HEK293 (cell line): ENCODE results near the gene B4GALNT3.

Experiments
- CTCF ChIA-PET: fragments of 350-600 bp; formaldehyde crosslinking; extraction: SDS; loops from one replicate; lab custom pipeline; 2021; ENCODE audit warnings: antibody characterized with exemption; lab: Yijun Ruan, JAX
- POLR2A ChIA-PET: fragments of 300-600 bp; formaldehyde crosslinking; extraction: SDS; loops from one replicate; lab custom pipeline; 2020; ENCODE audit warnings: antibody characterized with exemption, inconsistent platforms; lab: Yijun Ruan, JAX
- H3K27ac ChIP-seq: fragments of 200-500 bp; sonication (Bioruptor generic); 2 replicates; pipeline ENCODE4 v1.5.1; 2014; ENCODE audit warnings: low read depth, low read length, control low read depth, inconsistent platforms; ENCODE audit errors: extremely low read depth
- H3K36me3 ChIP-seq, 2 experiments: fragments of 200-500 bp in 1 of 2; sonication (Bioruptor generic) in 1 of 2; 1 replicate in 1 of 2; 2 replicates in 1 of 2; pipeline ENCODE4 v1.5.1; 2014 to 2017; ENCODE audit warnings: inconsistent platforms in 2 of 2, low read length in 2 of 2; ENCODE audit not compliant: control insufficient read depth in 2 of 2, insufficient read depth in 1 of 2
- H3K4me1 ChIP-seq: fragments of 200-500 bp; sonication (Bioruptor generic); 2 replicates; pipeline ENCODE4 v1.5.1; 2014; ENCODE audit warnings: mild to moderate bottlenecking, low read length, inconsistent platforms; ENCODE audit not compliant: control insufficient read depth, insufficient read depth
- H3K4me3 ChIP-seq: 2 replicates; pipeline ENCODE4 v1.5.1; 2011; ENCODE audit warnings: low read depth, mild to moderate bottlenecking, control low read depth, low read length, moderate library complexity
- H3K9me3 ChIP-seq: fragments of 200-500 bp; sonication (Bioruptor generic); 2 replicates; pipeline ENCODE4 v1.5.1; 2014; ENCODE audit warnings: low read depth, low read length, inconsistent platforms; ENCODE audit not compliant: control insufficient read depth, insufficient read depth
- GLI4 ChIP-seq: fragments of 450-650 bp; formaldehyde crosslinking; IDR thresholded peaks from 2 replicates; pipeline ENCODE4 v1.5.1; 2016; ENCODE audit warnings: missing biosample characterization, missing genetic modification characterization
- OSR2 ChIP-seq: fragments of 450-650 bp; formaldehyde crosslinking; IDR thresholded peaks from 2 replicates; pipeline ENCODE4 v1.5.1; 2016; ENCODE audit warnings: missing biosample characterization, missing genetic modification characterization
- OVOL3 ChIP-seq: fragments of 450-650 bp; formaldehyde crosslinking; IDR thresholded peaks from 2 replicates; pipeline ENCODE4 v1.5.1; 2016; ENCODE audit warnings: missing biosample characterization, missing genetic modification characterization
- YY1 ChIP-seq: fragments of 450-650 bp; formaldehyde crosslinking; IDR thresholded peaks from 2 replicates; pipeline ENCODE4 v1.5.1; 2018; ENCODE audit warnings: missing biosample characterization, missing genetic modification characterization
- ZFHX2 ChIP-seq: fragments of 450-650 bp; formaldehyde crosslinking; conservative IDR thresholded peaks from 2 replicates; pipeline ENCODE4 v1.5.1; 2016; ENCODE audit warnings: missing biosample characterization, missing genetic modification characterization
- ZNF121 ChIP-seq: fragments of 450-650 bp; formaldehyde crosslinking; IDR thresholded peaks from 2 replicates; pipeline ENCODE4 v1.5.1; 2016; ENCODE audit warnings: missing biosample characterization, missing genetic modification characterization
- ZNF202 ChIP-seq: fragments of 450-650 bp; formaldehyde crosslinking; IDR thresholded peaks from 2 replicates; pipeline ENCODE4 v1.5.1; 2016; ENCODE audit warnings: missing biosample characterization, missing genetic modification characterization, borderline replicate concordance
- ZNF266 ChIP-seq: fragments of 450-650 bp; formaldehyde crosslinking; IDR thresholded peaks from 2 replicates; pipeline ENCODE4 v1.5.1; 2016; ENCODE audit warnings: missing biosample characterization, missing genetic modification characterization, low read depth
- ZNF274 ChIP-seq, 2 experiments: fragments of 200-500 bp in 1 of 2; fragments of 450-650 bp in 1 of 2; sonication (Bioruptor generic) in 1 of 2; formaldehyde crosslinking in 1 of 2; IDR thresholded peaks; 2 replicates each; pipeline versions ENCODE4 v1.5.1 to v1.6.1; 2014 to 2016; ENCODE audit warnings: borderline replicate concordance in 1 of 2, inconsistent platforms in 1 of 2, low read length in 1 of 2, missing biosample characterization in 1 of 2, missing genetic modification characterization in 1 of 2
- ZNF335 ChIP-seq: fragments of 450-650 bp; formaldehyde crosslinking; conservative IDR thresholded peaks from 2 replicates; pipeline ENCODE4 v1.5.1; 2016; ENCODE audit warnings: missing biosample characterization, missing genetic modification characterization
- ZNF404 ChIP-seq: fragments of 450-650 bp; formaldehyde crosslinking; IDR thresholded peaks from 2 replicates; pipeline ENCODE4 v1.5.1; 2017; ENCODE audit warnings: missing biosample characterization, missing genetic modification characterization
- ZNF473 ChIP-seq: fragments of 450-650 bp; formaldehyde crosslinking; IDR thresholded peaks from 2 replicates; pipeline ENCODE4 v1.5.1; 2017; ENCODE audit warnings: missing biosample characterization, missing genetic modification characterization
- ZNF585B ChIP-seq: fragments of 450-650 bp; formaldehyde crosslinking; IDR thresholded peaks from 2 replicates; pipeline ENCODE4 v1.5.1; 2016; ENCODE audit warnings: missing biosample characterization, missing genetic modification characterization
- ZNF707 ChIP-seq: fragments of 450-650 bp; formaldehyde crosslinking; IDR thresholded peaks from 2 replicates; pipeline ENCODE4 v1.5.1; 2016; ENCODE audit warnings: missing biosample characterization, missing genetic modification characterization
- ZNF747 ChIP-seq: fragments of 450-650 bp; formaldehyde crosslinking; IDR thresholded peaks from 2 replicates; pipeline ENCODE4 v1.5.1; 2016; ENCODE audit warnings: missing biosample characterization, missing genetic modification characterization
- ZSCAN16 ChIP-seq: fragments of 450-650 bp; formaldehyde crosslinking; IDR thresholded peaks from 2 replicates; pipeline ENCODE4 v1.5.1; 2016; ENCODE audit warnings: missing biosample characterization, missing genetic modification characterization
- ZXDB ChIP-seq: fragments of 450-650 bp; formaldehyde crosslinking; IDR thresholded peaks from 2 replicates; pipeline ENCODE4 v1.5.1; 2016; ENCODE audit warnings: missing biosample characterization, missing genetic modification characterization
- TF ChIP-seq, protein P1 (sequence below): fragments of 450-650 bp; formaldehyde crosslinking; conservative IDR thresholded peaks from 2 replicates; pipeline ENCODE4 v1.5.1; 2016; ENCODE audit warnings: low read depth, missing biosample characterization, missing genetic modification characterization
- TF ChIP-seq, protein P2 (sequence below): fragments of 450-650 bp; formaldehyde crosslinking; IDR thresholded peaks from 2 replicates; pipeline ENCODE4 v1.5.1; 2016; ENCODE audit warnings: missing biosample characterization, missing genetic modification characterization, low read depth
- TF ChIP-seq, protein P3 (sequence below): fragments of 450-650 bp; formaldehyde crosslinking; IDR thresholded peaks from 2 replicates; pipeline ENCODE4 v1.5.1; 2017; ENCODE audit warnings: missing biosample characterization, missing genetic modification characterization
- TF ChIP-seq, protein P4 (sequence below): fragments of 450-650 bp; formaldehyde crosslinking; IDR thresholded peaks from 2 replicates; pipeline ENCODE4 v1.5.1; 2017; ENCODE audit warnings: missing biosample characterization, missing genetic modification characterization
- TF ChIP-seq, protein P5 (sequence below): fragments of 450-650 bp; formaldehyde crosslinking; IDR thresholded peaks from 2 replicates; pipeline ENCODE4 v1.5.1; 2016; ENCODE audit warnings: missing biosample characterization, missing genetic modification characterization

B4GALNT3 gene

DNA sequence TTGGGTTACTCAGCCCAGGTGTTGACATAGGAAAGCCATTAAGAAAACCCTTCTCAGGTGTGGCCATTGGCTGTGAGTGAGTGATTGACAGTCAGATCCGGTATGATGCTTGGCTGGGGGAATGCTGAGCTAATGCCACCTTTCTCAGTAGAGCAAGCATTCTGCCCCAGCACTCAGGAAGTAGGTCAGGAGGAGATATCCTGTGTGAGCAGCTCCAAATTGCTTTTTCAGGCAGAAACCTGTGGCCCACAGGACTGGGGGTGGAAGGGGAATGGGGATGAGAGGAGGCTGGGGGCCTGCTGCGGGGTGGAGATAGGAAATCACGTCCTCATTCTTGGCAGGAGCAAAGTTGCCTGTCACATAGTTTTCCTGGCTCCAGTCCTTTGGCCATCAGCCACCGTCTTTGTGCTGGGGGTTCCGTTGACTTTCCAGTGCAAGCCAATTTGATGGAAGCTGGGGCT lies 147.8 kb downstream of the B4GALNT3 start:
- TF ChIP-seq ZNF266 (tag by site-specific recombination) (no peak), ZXDB (tag by site-specific recombination) (no peak), ZNF335 (tag by site-specific recombination) (no peak), OVOL3 (tag by site-specific recombination) (no peak)
- TF ChIP-seq, protein P1, sequence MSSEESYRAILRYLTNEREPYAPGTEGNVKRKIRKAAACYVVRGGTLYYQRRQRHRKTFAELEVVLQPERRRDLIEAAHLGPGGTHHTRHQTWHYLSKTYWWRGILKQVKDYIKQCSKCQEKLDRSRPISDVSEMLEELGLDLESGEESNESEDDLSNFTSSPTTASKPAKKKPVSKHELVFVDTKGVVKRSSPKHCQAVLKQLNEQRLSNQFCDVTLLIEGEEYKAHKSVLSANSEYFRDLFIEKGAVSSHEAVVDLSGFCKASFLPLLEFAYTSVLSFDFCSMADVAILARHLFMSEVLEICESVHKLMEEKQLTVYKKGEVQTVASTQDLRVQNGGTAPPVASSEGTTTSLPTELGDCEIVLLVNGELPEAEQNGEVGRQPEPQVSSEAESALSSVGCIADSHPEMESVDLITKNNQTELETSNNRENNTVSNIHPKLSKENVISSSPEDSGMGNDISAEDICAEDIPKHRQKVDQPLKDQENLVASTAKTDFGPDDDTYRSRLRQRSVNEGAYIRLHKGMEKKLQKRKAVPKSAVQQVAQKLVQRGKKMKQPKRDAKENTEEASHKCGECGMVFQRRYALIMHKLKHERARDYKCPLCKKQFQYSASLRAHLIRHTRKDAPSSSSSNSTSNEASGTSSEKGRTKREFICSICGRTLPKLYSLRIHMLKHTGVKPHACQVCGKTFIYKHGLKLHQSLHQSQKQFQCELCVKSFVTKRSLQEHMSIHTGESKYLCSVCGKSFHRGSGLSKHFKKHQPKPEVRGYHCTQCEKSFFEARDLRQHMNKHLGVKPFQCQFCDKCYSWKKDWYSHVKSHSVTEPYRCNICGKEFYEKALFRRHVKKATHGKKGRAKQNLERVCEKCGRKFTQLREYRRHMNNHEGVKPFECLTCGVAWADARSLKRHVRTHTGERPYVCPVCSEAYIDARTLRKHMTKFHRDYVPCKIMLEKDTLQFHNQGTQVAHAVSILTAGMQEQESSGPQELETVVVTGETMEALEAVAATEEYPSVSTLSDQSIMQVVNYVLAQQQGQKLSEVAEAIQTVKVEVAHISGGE (tag by site-specific recombination) = no peak
- Histone ChIP-seq H3K4me1 (no peaks in the 10 kb centered on the region), H3K27ac (no peak overlapping the region), H3K36me3 (no peaks in the 10 kb centered on the region), H3K9me3 (no peaks in the 10 kb centered on the region), H3K4me3 (no peak overlapping the region)
- CTCF ChIA-PET = interaction anchor here (0.7 to 1.2 kb wide), 3 partner anchors 11 to 37 kb away, joined by 3 to 4 read pairs (median 3); no protein-coding TSS in a partner anchor
- POLR2A ChIA-PET = no interaction called here

DNA sequence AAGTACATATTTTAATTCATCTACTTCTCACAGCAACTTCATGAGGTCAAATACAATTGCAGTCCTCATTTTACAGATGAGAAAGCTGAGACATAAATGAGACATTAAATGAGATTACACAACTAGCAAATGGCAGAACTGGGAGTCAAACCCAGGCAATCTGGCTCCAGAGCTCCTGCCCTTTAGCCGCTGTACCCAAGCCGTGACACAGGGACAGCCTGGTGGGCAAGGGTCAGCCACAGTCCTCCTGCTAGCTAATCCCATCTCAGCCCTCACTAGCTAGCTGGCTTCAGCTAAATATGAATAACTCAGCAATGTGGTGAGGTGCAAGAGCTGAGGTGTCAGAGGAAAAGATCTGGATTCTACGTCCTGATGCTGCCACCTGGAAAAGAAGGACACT lies 148.7 kb downstream of the B4GALNT3 start:
- POLR2A ChIA-PET = interaction anchor here (0.6 kb wide), 1 partner anchor 882 kb away, joined by 3 read pairs; no protein-coding TSS in a partner anchor

DNA sequence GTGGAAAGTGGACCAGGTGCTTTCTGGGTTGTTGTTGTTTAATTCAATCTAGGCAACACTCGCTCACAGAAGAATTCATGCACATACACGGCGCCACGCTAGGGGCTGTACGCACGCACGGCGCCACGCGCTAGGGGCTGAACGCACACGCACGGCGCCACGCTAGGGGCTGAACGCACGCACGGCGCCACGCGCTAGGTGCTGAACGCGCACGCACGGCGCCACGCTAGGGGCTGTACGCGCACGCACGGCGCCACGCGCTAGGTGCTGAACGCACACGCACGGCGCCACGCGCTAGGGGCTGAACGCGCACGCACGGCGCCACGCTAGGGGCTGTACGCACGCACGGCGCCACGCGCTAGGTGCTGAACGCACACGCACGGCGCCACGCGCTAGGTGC lies 149.2 kb downstream of the B4GALNT3 start:
- no peak for TF ChIP-seq ZNF707 (tag by site-specific recombination)
- no peak for TF ChIP-seq ZNF121
- no peak for TF ChIP-seq ZNF274 (IDR thresholded peaks at IDR 0.05; ENCODE audit: low read length)
- no peak for TF ChIP-seq ZNF274 (tag by site-specific recombination; IDR thresholded peaks at IDR 0.05; ENCODE audit: borderline replicate concordance)
- TF ChIP-seq ZXDB (tag by site-specific recombination) = no peak
- TF ChIP-seq YY1 = no peak
- TF ChIP-seq, protein P2, sequence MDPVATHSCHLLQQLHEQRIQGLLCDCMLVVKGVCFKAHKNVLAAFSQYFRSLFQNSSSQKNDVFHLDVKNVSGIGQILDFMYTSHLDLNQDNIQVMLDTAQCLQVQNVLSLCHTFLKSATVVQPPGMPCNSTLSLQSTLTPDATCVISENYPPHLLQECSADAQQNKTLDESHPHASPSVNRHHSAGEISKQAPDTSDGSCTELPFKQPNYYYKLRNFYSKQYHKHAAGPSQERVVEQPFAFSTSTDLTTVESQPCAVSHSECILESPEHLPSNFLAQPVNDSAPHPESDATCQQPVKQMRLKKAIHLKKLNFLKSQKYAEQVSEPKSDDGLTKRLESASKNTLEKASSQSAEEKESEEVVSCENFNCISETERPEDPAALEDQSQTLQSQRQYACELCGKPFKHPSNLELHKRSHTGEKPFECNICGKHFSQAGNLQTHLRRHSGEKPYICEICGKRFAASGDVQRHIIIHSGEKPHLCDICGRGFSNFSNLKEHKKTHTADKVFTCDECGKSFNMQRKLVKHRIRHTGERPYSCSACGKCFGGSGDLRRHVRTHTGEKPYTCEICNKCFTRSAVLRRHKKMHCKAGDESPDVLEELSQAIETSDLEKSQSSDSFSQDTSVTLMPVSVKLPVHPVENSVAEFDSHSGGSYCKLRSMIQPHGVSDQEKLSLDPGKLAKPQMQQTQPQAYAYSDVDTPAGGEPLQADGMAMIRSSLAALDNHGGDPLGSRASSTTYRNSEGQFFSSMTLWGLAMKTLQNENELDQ (tag by site-specific recombination) = no peak
- TF ChIP-seq, all 188 proteins: peak for 0
- no peak overlapping the region for H3K27ac ChIP-seq
- no peak overlapping the region for H3K4me3 ChIP-seq
- no peaks in the 10 kb centered on the region for H3K9me3 ChIP-seq
- no peaks in the 10 kb centered on the region for H3K4me1 ChIP-seq
- ChIA-PET CTCF (no interaction called here), POLR2A (no interaction called here)
- H3K36me3 ChIP-seq = no peaks in the 10 kb centered on the region

More for the DNA sequence above, 148.7 kb downstream of the B4GALNT3 start:
- H3K4me1 ChIP-seq = no peaks in the 10 kb centered on the region
- no peak overlapping the region for H3K27ac ChIP-seq
- no peaks in the 10 kb centered on the region for H3K36me3 ChIP-seq
- no peaks in the 10 kb centered on the region for H3K9me3 ChIP-seq
- no peak for TF ChIP-seq ZSCAN16
- TF ChIP-seq, protein P3, sequence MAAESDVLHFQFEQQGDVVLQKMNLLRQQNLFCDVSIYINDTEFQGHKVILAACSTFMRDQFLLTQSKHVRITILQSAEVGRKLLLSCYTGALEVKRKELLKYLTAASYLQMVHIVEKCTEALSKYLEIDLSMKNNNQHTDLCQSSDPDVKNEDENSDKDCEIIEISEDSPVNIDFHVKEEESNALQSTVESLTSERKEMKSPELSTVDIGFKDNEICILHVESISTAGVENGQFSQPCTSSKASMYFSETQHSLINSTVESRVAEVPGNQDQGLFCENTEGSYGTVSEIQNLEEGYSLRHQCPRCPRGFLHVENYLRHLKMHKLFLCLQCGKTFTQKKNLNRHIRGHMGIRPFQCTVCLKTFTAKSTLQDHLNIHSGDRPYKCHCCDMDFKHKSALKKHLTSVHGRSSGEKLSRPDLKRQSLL (tag by site-specific recombination) = no peak
- no peak for TF ChIP-seq ZNF202 (tag by site-specific recombination)
- no peak for TF ChIP-seq ZNF585B (tag by site-specific recombination)
- no peak for TF ChIP-seq GLI4 (tag by site-specific recombination)
- TF ChIP-seq OSR2 = no peak
- no peak for TF ChIP-seq ZFHX2
- TF ChIP-seq ZNF747 (tag by site-specific recombination) = no peak
- TF ChIP-seq, protein P4, sequence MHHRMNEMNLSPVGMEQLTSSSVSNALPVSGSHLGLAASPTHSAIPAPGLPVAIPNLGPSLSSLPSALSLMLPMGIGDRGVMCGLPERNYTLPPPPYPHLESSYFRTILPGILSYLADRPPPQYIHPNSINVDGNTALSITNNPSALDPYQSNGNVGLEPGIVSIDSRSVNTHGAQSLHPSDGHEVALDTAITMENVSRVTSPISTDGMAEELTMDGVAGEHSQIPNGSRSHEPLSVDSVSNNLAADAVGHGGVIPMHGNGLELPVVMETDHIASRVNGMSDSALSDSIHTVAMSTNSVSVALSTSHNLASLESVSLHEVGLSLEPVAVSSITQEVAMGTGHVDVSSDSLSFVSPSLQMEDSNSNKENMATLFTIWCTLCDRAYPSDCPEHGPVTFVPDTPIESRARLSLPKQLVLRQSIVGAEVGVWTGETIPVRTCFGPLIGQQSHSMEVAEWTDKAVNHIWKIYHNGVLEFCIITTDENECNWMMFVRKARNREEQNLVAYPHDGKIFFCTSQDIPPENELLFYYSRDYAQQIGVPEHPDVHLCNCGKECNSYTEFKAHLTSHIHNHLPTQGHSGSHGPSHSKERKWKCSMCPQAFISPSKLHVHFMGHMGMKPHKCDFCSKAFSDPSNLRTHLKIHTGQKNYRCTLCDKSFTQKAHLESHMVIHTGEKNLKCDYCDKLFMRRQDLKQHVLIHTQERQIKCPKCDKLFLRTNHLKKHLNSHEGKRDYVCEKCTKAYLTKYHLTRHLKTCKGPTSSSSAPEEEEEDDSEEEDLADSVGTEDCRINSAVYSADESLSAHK (tag by site-specific recombination) = no peak
- TF ChIP-seq ZNF404 (tag by site-specific recombination) = no peak
- TF ChIP-seq, protein P5, sequence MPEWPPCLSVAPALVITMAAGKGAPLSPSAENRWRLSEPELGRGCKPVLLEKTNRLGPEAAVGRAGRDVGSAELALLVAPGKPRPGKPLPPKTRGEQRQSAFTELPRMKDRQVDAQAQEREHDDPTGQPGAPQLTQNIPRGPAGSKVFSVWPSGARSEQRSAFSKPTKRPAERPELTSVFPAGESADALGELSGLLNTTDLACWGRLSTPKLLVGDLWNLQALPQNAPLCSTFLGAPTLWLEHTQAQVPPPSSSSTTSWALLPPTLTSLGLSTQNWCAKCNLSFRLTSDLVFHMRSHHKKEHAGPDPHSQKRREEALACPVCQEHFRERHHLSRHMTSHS (tag by site-specific recombination) = no peak
- no peak for TF ChIP-seq ZNF473 (tag by site-specific recombination)
- no peak overlapping the region for H3K4me3 ChIP-seq
- CTCF ChIA-PET = interaction anchor here (1.2 kb wide), 1 partner anchor 38 kb away, joined by 4 read pairs; no protein-coding TSS in a partner anchor
